Measurements from ENCODE around the gene PRPF19. TPM values are rescaled to one million over a fixed set of nuclear protein-coding genes. Genes with fewer than 3 reads are reported as not detected.

The PRPF19 gene
- total and polyA plus RNA-seq, 9 of the 15 experiments (the other 6 are each of a cell fraction or from before 2014, with no cell fraction given) = 9.4 to 212 (median 73.2) TPM

- no peak for TF ChIP-seq KLF1 (tag; IDR thresholded peaks at IDR 0.05)
- TF ChIP-seq PHB (CRISPR knock-in tag; IDR thresholded peaks at IDR 0.05) = no peak
- TF ChIP-seq ZNF324 (CRISPR knock-in tag; IDR thresholded peaks at IDR 0.05) = no peak
- no peak for TF ChIP-seq TRIM28 (IDR thresholded peaks at IDR 0.05)
- TF ChIP-seq RBM14 (IDR thresholded peaks at IDR 0.05; ENCODE audit: borderline replicate concordance, insufficient read depth, low read depth, low read length) = no peak
- TF ChIP-seq E2F3 (CRISPR knock-in tag; IDR thresholded peaks at IDR 0.05) = no peak
- no peak for TF ChIP-seq TGIF2 (CRISPR knock-in tag; IDR thresholded peaks at IDR 0.05)
- TF ChIP-seq TFAP4 (CRISPR knock-in tag; IDR thresholded peaks at IDR 0.05; ENCODE audit: borderline replicate concordance) = peak; percentile 96
- no peak for TF ChIP-seq HDAC3 (IDR thresholded peaks at IDR 0.05; ENCODE audit: borderline replicate concordance, partially characterized antibody)
- TF ChIP-seq ZNF146 (CRISPR knock-in tag; IDR thresholded peaks at IDR 0.05; ENCODE audit: unreplicated experiment) = no peak
- TF ChIP-seq TFE3 (CRISPR knock-in tag; IDR thresholded peaks at IDR 0.05) = no peak
- no peak for TF ChIP-seq SRSF7 (optimal IDR thresholded peaks at IDR 0.05; ENCODE audit: low read depth, low read length)
- TF ChIP-seq POLR2H (tag; IDR thresholded peaks at IDR 0.05; ENCODE audit: low read depth) = no peak
- no peak for TF ChIP-seq YBX1 (IDR thresholded peaks at IDR 0.05)
- no peak for TF ChIP-seq ARID3B (CRISPR knock-in tag; IDR thresholded peaks at IDR 0.05; ENCODE audit: borderline replicate concordance)
- no peak for TF ChIP-seq NR0B1 (IDR thresholded peaks at IDR 0.05; ENCODE audit: partially characterized antibody)
- TF ChIP-seq ZBTB26 (CRISPR knock-in tag; IDR thresholded peaks at IDR 0.05) = no peak
- no peak for TF ChIP-seq ZNF384 (IDR thresholded peaks at IDR 0.05; ENCODE audit: low read depth, low read length)
- TF ChIP-seq EHMT2 (IDR thresholded peaks at IDR 0.05) = no peak
- no peak for TF ChIP-seq MCM3 (IDR thresholded peaks at IDR 0.05)
- no peak for TF ChIP-seq ZFP30 (CRISPR knock-in tag; IDR thresholded peaks at IDR 0.05; ENCODE audit: borderline replicate concordance)
- TF ChIP-seq SRSF1 (IDR thresholded peaks at IDR 0.05; ENCODE audit: low read depth, low read length) = no peak
- TF ChIP-seq ETV1 (tag; conservative IDR thresholded peaks at IDR 0.05; ENCODE audit: low read depth) = peak; percentile 77
These were observed 57.7 kb downstream of the PRPF19 start (continued) for GRCh38 chr11:60848714-60849151.
